ENCODE measurements around the gene PLEKHH2.

PLEKHH2 gene

DNA sequence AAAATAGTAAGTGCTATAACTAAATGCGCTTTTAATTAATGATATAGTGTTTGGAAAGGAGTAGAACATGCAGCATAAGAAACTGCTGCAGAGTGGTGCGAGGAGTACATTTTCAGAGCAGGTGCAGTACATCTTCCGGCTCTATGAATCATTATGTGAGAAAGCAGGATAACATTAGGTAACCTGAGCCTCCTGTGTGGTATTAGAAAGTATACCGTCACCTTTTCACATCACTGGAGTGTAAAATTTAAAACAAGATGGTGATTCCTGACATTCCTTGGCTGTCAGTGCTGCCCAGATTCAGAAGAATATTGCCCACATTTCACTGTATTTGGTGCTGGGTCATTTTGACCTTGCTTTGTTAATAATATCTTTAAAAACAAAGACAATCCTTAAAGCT is 128.9 kb downstream of the PLEKHH2 start:
- DNase-seq, result no peak
- no peak overlapping the region for H3K4me3 ChIP-seq (ENCODE audit: low read depth in 1 of 2, low read length in 2 of 2)
- H2AFZ ChIP-seq (ENCODE audit: low read depth, low read length), result no peak overlapping the region
- H3K4me2 ChIP-seq (ENCODE audit: insufficient read depth, low read length), result no peak overlapping the region
- no peak overlapping the region for H3K27ac ChIP-seq (ENCODE audit: low read length)
- no peaks in the 10 kb centered on the region for H3K9me3 ChIP-seq (ENCODE audit: insufficient read depth, low read length, severe bottlenecking)
- H4K20me1 ChIP-seq (ENCODE audit: insufficient read depth, low read length), result no peaks in the 10 kb centered on the region
- H3K79me2 ChIP-seq (ENCODE audit: insufficient read depth, low read length), result no peaks in the 10 kb centered on the region
- peaks cover 6% of the 10 kb centered on the region for H3K27me3 ChIP-seq (ENCODE audit: insufficient read depth, low read length, poor library complexity)
- no peaks in the 10 kb centered on the region for H3K4me1 ChIP-seq (ENCODE audit: insufficient read depth, low read length)
- no peak for ATAC-seq (ENCODE audit: insufficient read depth, low read depth)
- no peaks in the 10 kb centered on the region for H3K36me3 ChIP-seq (ENCODE audit: insufficient read depth, low read length)
- no peak for TF ChIP-seq CTCF (IDR thresholded peaks at IDR 0.05; ENCODE audit: borderline replicate concordance, extremely low read depth, low read length, poor library complexity, severe bottlenecking)
- TF ChIP-seq EZH2 (IDR thresholded peaks at IDR 0.05; ENCODE audit: borderline replicate concordance, low read depth, low read length, severe bottlenecking), result no peak
- H3K9ac ChIP-seq (ENCODE audit: low read depth, low read length), result no peak overlapping the region

GRCh38 chr2:43773876-43774613 is 137.0 kb downstream of the PLEKHH2 start, which contains the start of gene DYNC2LI1:
Gene DYNC2LI1, plus strand, starts transcription at chr2:43774039. Its CDS starts 100 bp downstream, at chr2:43774139.
- no peak for TF ChIP-seq EZH2 (IDR thresholded peaks at IDR 0.05; ENCODE audit: borderline replicate concordance, low read depth, low read length, severe bottlenecking)
- TF ChIP-seq CTCF (IDR thresholded peaks at IDR 0.05; ENCODE audit: borderline replicate concordance, extremely low read depth, low read length, poor library complexity, severe bottlenecking), result no peak

DNA sequence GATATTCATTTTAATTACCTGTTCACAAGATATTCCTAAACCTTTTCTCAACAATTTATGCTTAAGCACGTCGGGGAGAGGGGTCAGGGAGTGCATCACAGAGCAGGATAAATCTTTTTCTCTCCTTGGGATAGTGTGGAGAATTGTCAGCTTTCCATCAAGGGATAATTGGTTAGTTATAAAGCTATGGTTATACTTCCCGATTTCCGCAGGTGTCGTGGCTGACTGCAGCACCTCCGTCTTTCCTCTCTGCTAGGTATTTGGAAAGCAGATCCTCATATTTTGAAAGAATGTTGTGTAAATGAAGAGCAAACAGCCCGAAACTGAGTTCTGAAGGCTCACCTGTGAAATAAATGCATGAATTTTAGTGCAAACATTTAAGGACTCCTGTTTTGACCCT is 137.6 kb downstream of the PLEKHH2 start:
- H3K9me3 ChIP-seq (ENCODE audit: insufficient read depth, low read length, severe bottlenecking), result no peaks in the 10 kb centered on the region
- DNase-seq, result no peak
- ATAC-seq (ENCODE audit: insufficient read depth, low read depth), result no peak
- H2AFZ ChIP-seq (ENCODE audit: low read depth, low read length), result peak overlapping the region; percentile 94
- peak overlapping the region; percentile 25; the same call in 1 of the 2 replicates for H3K27ac ChIP-seq (ENCODE audit: low read length)
- H3K9ac ChIP-seq (ENCODE audit: low read depth, low read length), result peak overlapping the region; percentile 53
- no peaks in the 10 kb centered on the region for H3K27me3 ChIP-seq (ENCODE audit: insufficient read depth, low read length, poor library complexity)
- peak overlapping the region; percentile 81 for H3K4me2 ChIP-seq (ENCODE audit: insufficient read depth, low read length)
- H3K4me3 ChIP-seq (ENCODE audit: low read depth in 1 of 2, low read length in 2 of 2), result peak overlapping the region; percentile 52 to 75
- TF ChIP-seq CTCF (IDR thresholded peaks at IDR 0.05; ENCODE audit: borderline replicate concordance, extremely low read depth, low read length, poor library complexity, severe bottlenecking), result no peak
- no peak for TF ChIP-seq EZH2 (IDR thresholded peaks at IDR 0.05; ENCODE audit: borderline replicate concordance, low read depth, low read length, severe bottlenecking)
- H3K36me3 ChIP-seq (ENCODE audit: insufficient read depth, low read length), result no peaks in the 10 kb centered on the region
- H3K4me1 ChIP-seq (ENCODE audit: insufficient read depth, low read length), result peaks cover 17% of the 10 kb centered on the region
- H4K20me1 ChIP-seq (ENCODE audit: insufficient read depth, low read length), result no peaks in the 10 kb centered on the region
- no peaks in the 10 kb centered on the region for H3K79me2 ChIP-seq (ENCODE audit: insufficient read depth, low read length)

More at GRCh38 chr2:43773876-43774613, 137.0 kb downstream of the PLEKHH2 start, which contains the start of gene DYNC2LI1:
- no peaks in the 10 kb centered on the region for H3K79me2 ChIP-seq (ENCODE audit: insufficient read depth, low read length)
- H3K4me2 ChIP-seq (ENCODE audit: insufficient read depth, low read length), result peak within 1 kb of the TSS; percentile 81
- peak within 1 kb of the TSS; percentile 52 to 75 for H3K4me3 ChIP-seq (ENCODE audit: low read depth in 1 of 2, low read length in 2 of 2)
- peak; percentile 98 for ATAC-seq (ENCODE audit: insufficient read depth, low read depth)
- H3K4me1 ChIP-seq (ENCODE audit: insufficient read depth, low read length), result peaks cover 17% of the 10 kb centered on the region
- peak within 1 kb of the TSS; percentile 53 for H3K9ac ChIP-seq (ENCODE audit: low read depth, low read length)
- peak within 1 kb of the TSS; percentile 25 for H3K27ac ChIP-seq (ENCODE audit: low read length)
- peak; percentile 82 for DNase-seq
- H3K27me3 ChIP-seq (ENCODE audit: insufficient read depth, low read length, poor library complexity), result no peaks in the 10 kb centered on the region
- no peaks in the 10 kb centered on the region for H3K36me3 ChIP-seq (ENCODE audit: insufficient read depth, low read length)
- H4K20me1 ChIP-seq (ENCODE audit: insufficient read depth, low read length), result no peaks in the 10 kb centered on the region
- no peaks in the 10 kb centered on the region for H3K9me3 ChIP-seq (ENCODE audit: insufficient read depth, low read length, severe bottlenecking)
- peak within 1 kb of the TSS; percentile 94 for H2AFZ ChIP-seq (ENCODE audit: low read depth, low read length)

Data from DND-41 (cell line).